ENCODE results near the gene ADPRHL1.
"Not testable (repeated sequence)": the region's sequence is repeated elsewhere in the genome, so short reads cannot be mapped to it uniquely, and the experiment has no call there.

The ADPRHL1 gene

DNA sequence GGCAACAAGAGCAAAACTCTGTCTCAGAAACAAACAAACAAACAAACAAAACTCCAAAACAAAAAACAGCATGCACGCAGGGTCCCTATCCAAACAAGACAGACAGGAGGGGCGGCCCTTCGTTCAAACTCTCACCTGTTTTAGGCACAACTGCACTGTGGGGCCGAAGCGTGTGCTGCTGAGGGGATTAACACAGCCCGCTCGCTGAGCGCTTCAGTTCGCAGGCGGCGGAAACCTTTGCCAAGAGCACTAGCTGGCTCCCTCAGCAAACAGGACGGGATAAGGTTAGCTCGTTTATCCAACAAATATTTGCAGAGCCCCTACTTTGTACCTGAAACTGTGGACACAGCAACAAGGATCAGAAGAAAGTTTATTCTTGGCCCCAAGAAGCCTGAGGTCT lies 1.6 kb upstream of the ADPRHL1 start:
- no peak for DNase-seq

DNA sequence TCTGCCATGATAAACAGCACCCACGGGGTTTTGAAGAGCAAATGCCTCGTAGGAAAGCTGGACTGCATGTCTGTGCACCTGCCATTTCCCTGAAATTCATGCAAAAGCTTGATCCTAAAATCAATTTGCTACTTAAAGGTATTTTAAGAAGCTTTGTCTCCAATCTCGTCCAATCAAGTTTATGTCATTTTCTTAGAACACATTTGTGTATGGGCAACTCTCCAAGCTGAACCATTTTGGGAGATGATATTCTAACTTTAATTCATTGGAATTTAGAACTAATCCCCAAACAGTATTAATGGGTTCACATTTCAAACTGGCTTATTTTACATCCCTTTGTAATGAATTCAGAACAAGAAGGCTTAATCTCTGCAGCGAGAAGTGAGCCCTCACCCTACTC lies 822 bp downstream of the ADPRHL1 start:
- no peak for DNase-seq

DNA sequence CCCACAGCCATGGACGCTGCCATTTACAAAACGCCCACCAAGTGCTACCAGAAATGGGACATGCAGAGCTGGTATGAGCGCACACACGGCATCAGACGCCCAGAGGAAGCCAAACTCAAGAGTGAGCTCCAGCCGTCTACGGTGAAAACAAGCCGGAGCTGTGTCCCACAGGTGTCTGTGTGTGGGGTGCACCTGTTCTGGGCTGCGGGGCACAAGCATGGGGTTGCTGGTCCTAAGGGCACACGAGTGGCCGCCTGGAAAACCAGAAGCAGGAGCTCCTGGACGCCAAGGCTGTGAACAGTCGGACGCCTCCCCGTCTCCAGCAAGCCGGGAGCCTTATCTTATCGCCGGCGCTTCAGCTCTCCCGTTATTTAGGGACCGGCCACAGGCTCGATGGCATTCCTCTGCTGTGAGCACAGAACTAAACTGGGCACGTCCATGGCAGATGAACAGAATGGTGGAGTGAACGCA lies 1.3 kb downstream of the ADPRHL1 start:
- DNase-seq = no peak

DNA sequence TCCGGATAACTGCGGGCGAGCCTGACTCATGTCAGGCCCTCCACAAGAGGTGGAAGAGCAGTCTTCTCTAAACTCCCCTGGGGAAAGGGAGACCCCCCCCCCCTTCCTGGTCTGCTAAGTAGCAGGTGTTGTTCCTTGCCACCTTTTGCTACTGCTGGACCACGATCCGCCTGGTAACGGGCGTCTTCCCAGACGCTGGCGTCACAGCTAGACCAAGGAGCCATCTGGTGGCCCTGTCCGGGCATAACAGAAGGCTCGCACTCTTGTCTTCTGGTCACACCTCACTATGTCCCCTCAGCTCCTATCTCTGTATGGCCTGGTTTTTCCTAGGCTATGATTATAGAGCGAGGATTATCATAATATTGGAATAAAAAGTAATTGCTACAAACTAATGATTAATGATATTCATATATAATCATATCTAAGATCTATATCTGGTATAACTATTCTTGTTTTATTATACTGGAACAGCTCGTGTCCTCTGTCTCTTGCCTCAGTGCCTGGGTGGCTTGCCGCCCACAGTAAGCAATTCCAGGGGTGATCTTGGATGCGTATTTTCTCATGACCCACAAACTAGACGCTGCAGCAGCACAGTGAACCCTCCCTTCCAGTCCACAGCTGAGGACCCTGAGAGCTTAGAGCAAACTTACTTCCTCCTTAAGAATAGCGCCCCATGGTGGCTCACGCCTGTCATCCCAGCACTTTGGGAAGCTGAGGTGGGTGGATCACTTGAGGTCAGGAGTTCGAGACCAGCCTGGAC lies 2.2 kb downstream of the ADPRHL1 start:
- DNase-seq = not testable (repeated sequence)

DNA sequence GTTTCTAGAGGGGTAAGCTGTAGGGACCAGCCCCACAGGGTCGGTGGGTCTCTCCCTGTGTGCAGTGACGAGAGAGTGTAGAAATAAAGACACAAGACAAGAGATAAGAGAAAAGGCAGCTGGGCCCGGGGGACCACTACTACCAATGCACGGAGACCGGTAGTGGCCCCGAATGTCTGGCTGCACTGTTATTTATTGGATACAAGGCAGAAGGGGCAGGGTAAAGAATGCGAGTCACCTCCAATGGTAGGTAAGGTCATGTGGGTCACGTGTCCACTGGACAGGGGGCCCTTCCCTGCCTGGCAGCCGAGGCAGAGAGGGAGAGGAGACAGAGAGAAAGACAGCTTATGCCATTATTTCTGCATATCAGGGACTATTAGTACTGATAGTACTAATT lies 2.9 kb downstream of the ADPRHL1 start:
- not testable (repeated sequence) for DNase-seq

DNA sequence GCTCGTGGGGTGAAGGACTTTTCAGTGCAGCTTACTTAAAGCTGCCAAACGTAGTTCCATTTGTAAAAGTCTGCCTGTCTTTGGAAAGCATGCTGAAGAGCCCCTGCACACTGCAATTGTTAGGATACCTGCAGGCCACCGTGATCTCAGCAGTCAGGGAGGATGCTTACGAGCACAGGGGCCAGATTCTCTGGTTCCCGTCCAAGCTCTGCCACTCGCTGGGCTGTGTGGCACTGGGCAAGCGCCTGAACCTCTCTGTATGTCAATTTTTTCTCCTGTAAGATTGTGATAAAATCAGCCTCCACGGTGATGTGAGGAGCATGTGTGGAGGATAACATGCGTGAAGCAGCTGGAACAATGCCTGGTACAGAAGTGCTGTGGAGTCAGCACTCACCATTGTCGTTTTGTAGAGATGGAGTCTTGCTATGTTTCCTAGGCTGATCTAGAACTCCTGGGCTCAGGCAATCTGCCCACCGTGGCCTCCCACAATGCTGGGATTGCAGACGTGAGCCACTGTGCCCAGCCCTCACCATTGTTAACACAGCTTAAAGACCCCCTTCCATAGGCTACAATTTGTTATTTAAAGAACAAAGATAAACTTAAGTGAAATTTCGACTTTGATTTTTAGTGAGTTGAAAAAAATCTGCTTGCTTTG lies 3.5 kb downstream of the ADPRHL1 start:
- DNase-seq = no peak

DNA sequence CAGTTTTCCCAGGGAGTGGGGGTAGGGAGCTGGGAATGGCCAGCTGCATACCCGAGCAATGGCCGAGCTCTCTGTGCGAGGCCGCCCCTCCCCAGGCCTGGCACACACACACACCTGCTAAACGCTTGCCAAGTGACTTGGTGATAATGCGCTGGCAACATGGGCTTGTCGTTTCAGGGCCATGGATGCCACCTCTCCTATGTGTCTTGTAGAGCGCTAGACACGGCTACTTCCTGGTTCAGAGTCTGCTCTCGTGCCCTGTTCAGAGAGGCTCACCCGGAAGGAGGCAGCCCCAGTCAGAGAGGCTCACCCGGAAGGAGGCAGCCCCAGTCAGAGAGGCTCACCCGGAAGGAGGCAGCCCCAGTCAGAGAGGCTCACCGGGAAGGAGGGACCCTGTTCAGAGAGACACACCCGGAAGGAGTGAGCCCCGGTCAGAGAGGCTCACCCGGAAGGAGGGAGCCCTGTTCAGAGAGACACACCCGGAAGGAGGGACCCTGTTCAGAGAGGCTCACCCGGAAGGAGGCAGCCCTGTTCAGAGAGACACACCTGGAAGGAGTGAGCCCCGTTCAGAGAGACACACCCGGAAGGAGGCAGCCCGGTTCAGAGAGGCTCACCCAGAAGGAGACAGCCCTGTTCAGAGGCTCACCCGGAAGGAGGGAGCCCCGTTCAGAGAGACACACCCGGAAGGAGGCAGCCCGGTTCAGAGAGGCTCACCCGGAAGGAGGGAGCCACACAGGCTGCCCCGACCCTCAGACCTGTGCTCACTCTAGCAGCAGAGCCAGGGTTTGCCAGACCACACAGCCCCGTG lies 4.2 kb downstream of the ADPRHL1 start:
- peak; percentile 69 for DNase-seq

DNA sequence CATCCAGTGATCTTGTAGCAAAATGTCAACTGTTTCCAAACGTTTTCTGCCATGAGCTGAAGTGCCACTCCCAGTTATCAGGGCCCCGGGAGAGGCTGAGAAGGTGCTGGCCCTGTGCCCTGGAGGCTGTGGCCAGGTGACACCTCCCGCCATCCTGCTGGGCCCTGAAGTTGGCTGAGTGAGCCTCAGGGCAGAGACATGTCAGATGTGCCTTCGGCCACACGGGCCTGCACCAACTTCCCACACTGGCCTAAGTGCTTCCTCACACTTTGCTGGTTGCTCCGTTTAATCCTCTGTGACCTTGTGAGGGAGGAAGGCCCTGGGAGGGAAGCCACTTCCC lies 4.8 kb downstream of the ADPRHL1 start:
- no peak for DNase-seq

DNA sequence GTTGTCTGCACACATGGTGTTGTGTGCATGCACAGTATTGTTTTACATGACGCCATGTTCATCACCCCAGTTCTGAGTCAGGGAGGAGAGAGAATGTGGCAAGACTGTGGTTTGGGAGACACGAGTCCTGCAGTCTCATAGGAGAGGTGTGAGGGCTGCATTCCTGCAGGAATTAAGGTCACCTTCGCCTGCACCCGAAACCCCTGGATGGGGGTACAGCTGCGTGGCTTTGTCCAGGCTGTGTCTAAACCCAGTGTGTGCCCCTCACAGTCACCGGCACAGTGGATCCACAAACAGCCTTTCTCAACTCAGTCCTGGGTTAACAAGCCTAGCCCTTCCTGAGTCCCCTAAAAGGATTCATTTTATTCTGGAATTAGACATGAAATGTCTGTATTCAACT lies 5.7 kb downstream of the ADPRHL1 start:
- DNase-seq = no peak

DNA sequence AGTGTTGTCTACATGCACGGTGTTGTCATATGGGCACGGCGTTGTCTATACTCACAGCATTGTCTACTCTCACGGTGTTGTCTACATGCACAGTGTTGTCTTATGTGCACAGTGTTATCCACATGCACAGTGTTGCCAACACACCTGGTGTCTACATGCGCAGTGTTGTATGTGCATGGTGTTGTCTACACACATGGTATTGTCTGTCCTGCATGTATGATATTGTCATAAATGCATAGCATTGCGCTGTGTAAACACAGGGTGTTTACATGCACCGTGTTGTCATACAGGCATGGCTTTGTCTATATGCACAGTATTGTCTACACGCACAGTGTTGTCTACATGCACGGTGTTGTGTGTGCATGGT lies 6.8 kb downstream of the ADPRHL1 start:
- no peak for DNase-seq

DNA sequence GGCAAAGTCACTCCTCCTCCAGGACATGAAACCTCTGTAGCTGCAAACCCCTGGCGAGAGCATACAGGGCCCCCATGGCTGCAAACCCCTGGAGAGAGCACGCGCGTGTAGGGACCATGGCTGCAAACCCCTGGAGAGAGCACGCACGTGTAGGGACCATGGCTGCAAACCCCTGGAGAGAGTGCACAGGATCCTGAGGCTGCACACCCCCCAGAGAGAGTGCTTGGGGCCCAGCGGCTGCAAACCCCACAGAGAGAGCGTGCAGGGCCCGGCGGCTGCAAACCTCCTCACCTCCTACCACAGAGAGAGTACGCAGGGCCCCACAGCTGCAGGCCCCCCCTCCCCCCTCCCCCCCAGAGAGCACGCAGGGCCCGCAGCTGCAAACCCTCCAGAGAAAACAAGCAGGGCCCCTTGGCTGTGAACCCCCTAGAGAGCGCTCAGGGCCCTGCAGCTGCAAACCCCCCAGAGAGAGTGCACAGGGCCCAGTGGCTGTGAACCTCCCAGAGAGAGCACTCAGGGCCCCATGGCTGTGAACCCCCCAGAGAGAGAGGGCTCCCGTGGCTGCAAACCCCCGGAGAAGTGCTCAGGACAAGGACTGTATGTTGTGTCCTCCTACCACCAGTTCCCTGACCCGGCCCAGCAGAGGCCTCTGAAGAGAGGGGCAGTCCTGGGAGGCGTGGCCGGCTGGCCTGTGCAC lies 7.3 kb downstream of the ADPRHL1 start:
- no peak for DNase-seq

DNA sequence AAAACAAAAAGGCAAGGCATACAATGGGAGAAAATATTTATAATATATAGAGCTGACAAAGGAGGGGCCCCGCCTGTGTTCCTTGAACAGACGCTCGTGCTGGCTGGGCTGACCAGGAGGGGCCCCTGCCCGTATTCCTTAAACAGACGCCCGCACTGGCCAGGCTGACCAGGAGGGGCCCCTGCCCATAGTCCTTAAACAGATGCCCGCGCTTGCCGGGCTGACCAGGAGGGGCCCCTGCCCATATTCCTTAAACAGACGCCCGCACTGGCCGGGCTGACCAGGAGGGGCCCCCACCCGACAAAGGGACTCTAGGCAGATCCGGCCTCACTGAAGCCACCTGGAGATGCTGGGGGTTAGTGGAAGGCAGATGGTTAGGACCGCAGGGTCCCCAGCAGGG lies 9.3 kb downstream of the ADPRHL1 start:
- DNase-seq = no peak

DNA sequence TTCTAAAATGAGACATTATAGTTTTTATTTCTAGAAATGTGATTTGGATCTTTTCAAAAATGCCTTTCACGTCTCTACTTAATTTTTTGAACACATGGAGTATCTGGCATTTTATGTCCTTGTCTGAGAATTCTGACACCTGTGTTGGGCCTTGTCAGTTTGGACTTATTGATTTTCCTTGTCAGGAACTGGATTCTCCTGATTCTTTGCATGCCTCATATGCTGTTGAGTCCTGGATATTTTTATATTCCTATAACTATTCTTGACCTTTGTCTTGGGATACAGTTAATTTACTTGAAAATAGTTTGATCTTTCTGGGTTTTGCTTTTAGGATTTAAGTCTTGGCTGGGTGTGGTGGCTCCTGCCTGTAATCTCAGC lies 10.3 kb downstream of the ADPRHL1 start:
- no peak for DNase-seq

DNA sequence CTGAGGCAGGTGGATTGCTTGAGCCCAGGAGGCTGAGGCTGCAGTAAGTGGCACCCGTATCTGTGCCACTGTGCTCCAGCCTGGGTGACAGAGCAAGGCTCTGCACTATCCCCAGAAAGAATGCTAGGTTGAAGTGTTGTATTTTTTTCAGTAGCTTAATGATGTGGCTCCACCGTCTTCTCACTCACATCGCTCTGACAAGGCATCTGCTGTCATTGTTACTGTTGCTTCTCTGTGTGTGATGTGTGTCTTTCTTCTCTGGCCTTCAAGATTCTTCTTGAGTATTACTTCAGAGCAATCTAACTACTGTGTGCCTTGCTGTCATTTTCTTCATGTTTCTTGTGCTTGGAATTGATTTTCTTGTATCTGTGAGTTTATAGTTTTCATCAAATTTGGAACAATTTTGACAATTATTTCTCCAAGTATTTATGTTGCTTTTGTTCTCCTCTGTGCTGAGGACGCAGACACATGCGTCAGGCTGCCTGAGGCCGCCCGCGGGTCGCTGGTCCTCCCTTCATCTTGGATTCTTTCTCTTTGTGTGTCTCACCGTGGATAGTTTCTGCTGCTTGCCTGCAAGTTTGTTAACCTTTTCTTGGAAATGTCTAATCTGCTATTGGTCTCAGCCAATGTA lies 10.8 kb downstream of the ADPRHL1 start:
- DNase-seq = no peak

DNA sequence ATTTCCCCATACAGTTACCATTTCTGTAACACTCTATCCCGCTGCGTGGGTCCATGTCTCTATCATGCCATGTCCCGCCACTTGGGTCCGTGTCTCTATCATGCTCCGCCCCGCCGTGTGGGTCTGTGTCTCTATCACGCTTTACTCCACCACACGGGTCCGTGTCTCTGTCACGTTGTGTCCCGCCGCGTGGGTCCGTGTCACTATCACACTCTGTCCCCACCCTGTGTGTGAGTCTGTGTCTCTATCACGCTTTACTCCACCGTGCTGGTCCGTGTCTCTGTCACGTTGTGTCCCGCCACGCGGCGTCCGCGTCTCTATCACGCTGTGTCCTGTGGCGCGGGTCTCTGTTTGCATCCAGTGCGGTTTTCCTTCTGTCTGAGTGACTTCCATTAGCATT lies 11.6 kb downstream of the ADPRHL1 start:
- DNase-seq = no peak

DNA sequence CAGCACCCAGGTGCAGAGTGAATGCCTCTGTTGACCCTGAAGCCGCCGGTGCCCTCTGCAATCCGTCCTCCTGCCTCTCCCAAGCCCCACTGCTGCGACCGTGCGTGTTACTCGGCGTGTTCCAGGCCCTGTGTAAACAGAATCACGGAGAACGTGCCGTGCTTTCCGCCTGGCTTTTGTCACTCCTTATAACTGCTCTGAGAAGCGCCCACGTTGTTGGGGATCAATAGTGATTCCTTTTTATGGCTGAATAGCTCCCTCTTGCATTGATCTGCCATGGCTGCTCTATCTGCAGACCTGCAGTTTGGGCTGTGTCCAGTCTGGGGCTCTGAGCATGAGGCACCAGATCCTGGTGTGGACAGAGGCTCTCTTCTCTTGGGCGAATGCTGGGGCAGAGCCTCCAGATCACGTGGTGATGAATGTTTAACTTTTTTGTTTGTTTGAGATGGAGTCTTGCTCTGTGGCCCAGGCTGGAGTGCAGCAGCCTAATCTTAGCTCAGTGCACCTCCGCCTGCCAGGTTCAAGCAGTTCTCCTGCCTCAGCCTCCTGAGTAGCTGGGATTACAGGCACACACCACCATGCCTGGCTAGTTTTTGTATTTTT lies 15.8 kb downstream of the ADPRHL1 start:
- no peak for DNase-seq

DNA sequence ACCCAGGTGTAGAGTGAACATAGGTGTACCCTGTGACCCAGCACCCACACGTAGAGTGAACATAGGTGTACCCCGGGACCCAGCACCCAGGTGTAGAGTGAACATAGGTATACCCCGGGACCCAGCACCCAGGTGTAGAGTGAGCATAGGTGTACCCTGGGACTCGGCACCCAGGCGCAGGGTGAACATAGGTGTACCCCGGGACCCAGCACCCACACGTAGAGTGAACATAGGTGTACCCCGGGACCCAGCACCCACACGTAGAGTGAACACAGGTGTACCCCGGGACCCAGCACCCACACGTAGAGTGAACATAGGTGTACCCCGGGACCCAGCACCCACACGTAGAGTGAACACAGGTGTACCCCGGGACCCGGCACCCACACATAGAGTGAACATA lies 16.4 kb downstream of the ADPRHL1 start:
- not testable (repeated sequence) for DNase-seq

DNA sequence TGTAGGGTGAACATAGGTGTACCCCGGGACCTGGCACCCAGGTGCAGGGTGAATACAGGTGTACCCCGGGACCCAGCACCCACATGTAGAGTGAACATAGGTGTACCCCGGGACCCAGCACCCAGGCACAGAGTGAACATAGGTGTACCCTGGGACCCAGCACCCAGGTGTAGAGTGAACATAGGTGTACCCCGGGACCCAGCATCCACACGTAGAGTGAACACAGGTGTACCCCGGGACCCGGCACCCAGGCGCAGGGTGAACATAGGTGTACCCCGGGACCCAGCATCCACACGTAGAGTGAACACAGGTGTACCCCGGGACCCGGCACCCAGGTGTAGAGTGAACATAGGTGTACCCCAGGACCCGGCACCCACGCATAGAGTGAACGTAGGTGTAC lies 17.4 kb downstream of the ADPRHL1 start:
- not testable (repeated sequence) for DNase-seq

DNA sequence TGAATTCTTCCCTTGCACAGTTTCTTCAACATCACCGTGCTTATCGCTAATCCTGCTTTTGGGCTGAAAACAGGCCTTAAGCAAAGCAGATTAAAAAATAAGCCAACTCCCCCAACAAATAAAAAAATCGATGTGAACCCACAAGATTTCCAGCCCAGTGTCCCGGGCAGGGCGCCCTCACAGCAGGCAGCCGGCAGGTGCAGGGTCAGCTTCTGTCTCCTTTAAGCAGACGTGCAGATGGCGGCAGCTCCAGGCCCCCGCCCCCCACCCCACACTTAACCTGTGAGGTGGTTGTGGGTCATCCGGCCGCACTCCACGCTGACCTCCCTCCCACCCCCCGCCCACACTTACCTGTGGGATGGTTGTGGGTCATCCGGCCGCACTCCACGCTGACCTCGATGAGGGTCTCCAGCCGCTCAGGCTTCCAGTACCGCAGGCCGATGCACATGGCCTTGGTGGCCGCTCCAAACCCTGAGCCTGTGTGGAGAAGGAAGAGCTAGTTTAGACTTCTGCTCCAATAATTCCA lies 19.8 kb downstream of the ADPRHL1 start:
- no peak for DNase-seq

DNA sequence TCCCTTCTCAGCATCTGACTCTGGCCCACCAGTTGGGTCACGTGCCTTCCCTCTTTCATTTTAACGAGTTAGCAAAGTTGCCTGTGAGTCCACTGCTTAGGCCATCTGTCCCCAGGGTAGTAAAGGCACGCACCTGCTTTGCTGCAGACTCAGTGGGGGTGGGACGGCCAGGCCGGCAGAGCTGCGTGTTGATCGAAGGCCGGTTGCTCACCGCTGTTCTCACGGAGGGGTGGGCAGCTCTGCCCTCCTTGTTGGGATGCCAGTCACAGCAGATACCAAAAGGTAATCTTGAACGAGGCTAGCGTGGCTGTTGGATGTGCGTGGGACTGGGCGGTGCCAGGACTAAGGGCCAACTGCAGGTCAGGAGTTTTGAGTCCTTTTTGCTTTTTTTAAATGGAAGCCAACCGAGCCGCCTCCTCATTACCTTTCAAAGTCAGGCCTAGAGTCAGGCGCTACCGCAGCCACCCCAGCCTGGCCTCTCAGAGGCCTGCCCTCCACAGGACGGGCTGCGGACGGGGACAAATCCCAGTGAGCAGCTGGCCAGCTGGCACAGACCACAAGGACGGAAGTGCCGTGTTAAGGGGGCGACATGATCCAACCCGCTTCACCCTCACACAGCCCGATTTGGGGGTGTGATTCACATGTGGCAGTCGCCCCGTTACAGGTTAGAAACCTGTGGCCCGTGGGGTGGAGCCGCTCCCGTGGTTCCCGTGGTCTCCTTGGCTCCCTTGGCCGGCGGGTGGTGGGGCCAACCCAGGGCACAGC lies 20.6 kb downstream of the ADPRHL1 start:
- no peak for DNase-seq

DNA sequence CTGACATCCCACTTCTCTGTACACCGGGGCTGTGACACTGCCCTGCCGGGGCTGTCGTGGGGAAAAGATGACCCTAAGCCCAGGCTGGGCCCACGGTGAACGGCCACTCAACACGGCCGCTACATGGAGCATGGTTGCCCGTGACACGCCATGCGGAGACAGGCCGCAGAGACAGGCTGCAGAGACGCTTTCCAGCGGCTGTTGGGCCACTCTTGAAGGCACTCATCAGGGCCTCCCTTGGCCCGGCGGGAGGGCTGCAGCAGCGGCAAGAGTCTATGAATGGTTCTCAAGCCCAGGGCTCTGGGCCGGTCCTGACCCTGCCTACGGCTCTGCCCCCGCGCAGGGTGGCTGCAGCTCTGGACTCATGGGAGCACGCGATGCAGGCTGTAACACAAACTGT lies 22.1 kb downstream of the ADPRHL1 start:
- no peak for DNase-seq

Measured in activated naive CD4-positive, alpha-beta T cell treated with anti-CD3 and anti-CD28 coated beads, Interleukin-2, amount 50 U/mL, for 16 hours (primary cell).